HCT116 (cell line): ENCODE data around the gene KIF26B. TPM values are rescaled to one million over a fixed set of nuclear protein-coding genes. Genes with fewer than 3 reads are reported as not detected.

Experiments
- ATAC-seq: fragments of 200-7000 bp; cut with Tn5 transposase; 2 replicates; pipeline ENCODE4 v1.9.1; 2020; ENCODE audit warnings: mild to moderate bottlenecking, moderate library complexity
- BruUV-seq: library from RNA; stranded (reverse); fragments of 400-500 nt; replicated peaks from 2 replicates; lab custom pipeline; 2021; lab: Mats Ljungman, UMichigan
- CTCF ChIA-PET: fragments of 300-600 bp; sonication (Branson Sonifier 250); formaldehyde crosslinking; loops from one replicate; lab custom pipeline; 2021; ENCODE audit warnings: antibody characterized with exemption; lab: Charles Lee
- POLR2A ChIA-PET: fragments of 300-600, 350-600 bp; sonication (Branson Sonifier 250); formaldehyde crosslinking; loops from one replicate; lab custom pipeline; 2021; ENCODE audit warnings: antibody characterized with exemption; lab: Charles Lee
- RAD21 ChIA-PET, 2 experiments: fragments of 300-600 bp; sonication (Branson Sonifier 250); formaldehyde crosslinking; loops; one replicate each; lab custom pipeline; 2023; ENCODE audit warnings: low total read pairs in 2 of 2; ENCODE audit not compliant: uncharacterized antibody in 2 of 2, unreplicated experiment in 2 of 2, low non-redundant PET in 1 of 2; lab: Charles Lee
- DNase-seq: peaks from one replicate; pipeline ENCODE4 v3.0.0-alpha.2; 2010; ENCODE audit warnings: low read depth, low spot score
- H2AFZ ChIP-seq: fragments of 200-600 bp; shearing (Covaris generic), sonication (generic); 2 replicates; pipeline ENCODE4 v1.6.1; 2017; ENCODE audit warnings: low read depth, mixed run types, mixed read lengths, antibody characterized with exemption, low read length; ENCODE audit not compliant: poor library complexity, severe bottlenecking
- H3K27ac ChIP-seq: 2 replicates; pipeline ENCODE4 v1.5.1; 2012; ENCODE audit warnings: low read depth, low read length
- H3K27me3 ChIP-seq: fragments of 200-600 bp; sonication (generic); 2 replicates; pipeline ENCODE4 v1.6.1; 2016; ENCODE audit warnings: mixed run types, low read length, mixed read lengths; ENCODE audit not compliant: insufficient read depth
- H3K36me3 ChIP-seq, 2 experiments: fragments of 200-500 bp in 1 of 2; fragments of 200-600 bp in 1 of 2; sonication (Bioruptor generic) in 1 of 2; sonication (generic) in 1 of 2; 2 replicates each; pipeline versions ENCODE4 v1.5.1 to v1.6.1; 2014 to 2016; ENCODE audit warnings: low read length in 2 of 2, inconsistent platforms in 1 of 2, mixed read lengths in 1 of 2, mixed run types in 1 of 2; ENCODE audit not compliant: insufficient read depth in 2 of 2, control insufficient read depth in 1 of 2
- H3K4me1 ChIP-seq, 2 experiments: fragments of 200-600 bp in 1 of 2; sonication (generic) in 1 of 2; 2 replicates each; pipeline versions ENCODE4 v1.5.1 to v1.6.1; 2012 to 2017; ENCODE audit warnings: low read length in 2 of 2, inconsistent platforms in 1 of 2, mild to moderate bottlenecking in 1 of 2, mixed read lengths in 1 of 2, mixed run types in 1 of 2, moderate library complexity in 1 of 2; ENCODE audit not compliant: insufficient read depth in 2 of 2, control insufficient read depth in 1 of 2
- H3K4me2 ChIP-seq: fragments of 200-600 bp; sonication (generic); 2 replicates; pipeline ENCODE4 v1.6.1; 2017; ENCODE audit warnings: mixed run types, low read length, mixed read lengths
- H3K4me3 ChIP-seq, 2 experiments: fragments of 200-600 bp in 1 of 2; sonication (generic) in 1 of 2; replicated peaks in 1 of 2; 2 replicates each; pipeline ENCODE4 v1.5.1; 2011 to 2016; ENCODE audit warnings: low read length in 2 of 2, control low read depth in 1 of 2, low read depth in 1 of 2, mild to moderate bottlenecking in 1 of 2, mixed read lengths in 1 of 2, mixed run types in 1 of 2
- H3K79me2 ChIP-seq: fragments of 200-600 bp; sonication (generic); 2 replicates; pipeline ENCODE4 v1.6.1; 2017; ENCODE audit warnings: mild to moderate bottlenecking, mixed run types, low read length, moderate library complexity, mixed read lengths; ENCODE audit not compliant: insufficient read depth
- H3K9ac ChIP-seq: fragments of 200-600 bp; sonication (generic); 2 replicates; pipeline ENCODE4 v1.6.1; 2016; ENCODE audit warnings: low read length, mixed read lengths
- H3K9me2 ChIP-seq: fragments of 200-600 bp; sonication (generic), shearing (Covaris generic); 2 replicates; pipeline ENCODE4 v1.6.1; 2017; ENCODE audit warnings: mixed run types, mild to moderate bottlenecking, moderate library complexity; ENCODE audit not compliant: insufficient read depth
- H3K9me3 ChIP-seq, 2 experiments: fragments of 200-500 bp in 1 of 2; fragments of 200-600 bp in 1 of 2; sonication (Bioruptor generic) in 1 of 2; sonication (generic) in 1 of 2; 2 replicates each; pipeline ENCODE4 v1.6.1; 2014 to 2017; ENCODE audit warnings: low read length in 2 of 2, mixed read lengths in 2 of 2, inconsistent platforms in 1 of 2, low read depth in 1 of 2, mild to moderate bottlenecking in 1 of 2, mixed run types in 1 of 2, moderate library complexity in 1 of 2; ENCODE audit not compliant: control insufficient read depth in 1 of 2, insufficient read depth in 1 of 2
- H4K20me1 ChIP-seq: fragments of 200-600 bp; sonication (generic), shearing (Covaris generic); 2 replicates; pipeline ENCODE4 v1.6.1; 2017; ENCODE audit warnings: mixed run types, mild to moderate bottlenecking, moderate library complexity; ENCODE audit not compliant: insufficient read depth
- CBX3 ChIP-seq: IDR thresholded peaks from 2 replicates; pipeline ENCODE4 v1.6.1; 2012; ENCODE audit warnings: low read depth
- CEBPB ChIP-seq: IDR thresholded peaks from 2 replicates; pipeline ENCODE4 v1.6.1; 2012; ENCODE audit warnings: low read depth
- SIN3A ChIP-seq: IDR thresholded peaks from 2 replicates; pipeline ENCODE4 v1.6.1; 2012; ENCODE audit warnings: low read depth
- intact Hi-C: fragments of 100-400 bp; cut with micrococcal nuclease; formaldehyde crosslinking; loops from 2 replicates; pipeline ENCODE4 v1.10.0; 2022
- total RNA-seq: library from RNA; stranded (reverse); gene quantifications from one replicate; pipeline ENCODE4 v1.2.1, GENCODE V29; 2021; ENCODE audit not compliant: unreplicated experiment

Gene KIF26B
- total RNA-seq, 1 experiment from 2014 or later = 0.49 TPM

DNA sequence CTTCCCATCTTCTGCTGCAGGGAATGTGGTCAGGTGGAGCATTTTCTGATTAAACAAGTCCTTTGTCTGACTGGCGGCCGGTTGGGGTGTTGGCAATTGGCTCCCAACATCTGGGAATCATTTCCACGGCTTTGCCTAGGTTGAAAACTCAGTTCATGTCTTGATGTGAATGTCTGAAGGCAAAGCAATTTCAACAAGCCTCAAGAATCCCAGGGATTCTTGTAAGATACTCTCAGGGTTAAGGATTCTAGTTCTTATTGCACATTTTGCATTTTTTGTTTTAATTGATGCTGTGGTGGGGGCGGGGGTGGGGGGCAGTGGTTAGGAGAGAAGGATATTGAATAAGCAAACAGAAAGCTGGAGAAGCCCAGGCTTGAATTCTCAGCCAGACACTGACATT is 273.9 kb downstream of the KIF26B start:
- H3K4me3 ChIP-seq = no peak overlapping the region
- intact Hi-C loops = no loop called here

DNA sequence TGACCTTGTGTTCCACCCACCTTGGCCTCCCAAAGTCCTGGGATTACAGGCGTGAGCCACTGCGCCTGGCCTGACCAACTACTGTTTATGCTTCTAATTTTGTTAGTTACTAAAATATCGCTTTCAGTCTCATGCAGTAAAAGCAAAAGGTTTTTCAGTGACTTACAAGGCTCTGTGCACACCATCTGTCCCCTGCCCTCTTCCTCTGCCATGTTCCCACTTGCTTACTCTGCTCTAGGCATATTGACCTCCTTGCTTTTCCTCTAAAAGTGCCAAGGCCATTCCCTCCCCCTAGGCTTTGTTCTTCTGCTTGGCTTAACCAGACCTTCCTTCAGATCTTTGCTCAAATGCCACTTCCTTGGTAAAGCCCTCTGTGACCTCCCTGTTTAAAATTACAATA is 276.9 kb downstream of the KIF26B start:
- no peak overlapping the region for H3K4me3 ChIP-seq
- no peaks in the 10 kb centered on the region for H4K20me1 ChIP-seq
- no peaks in the 10 kb centered on the region for H3K4me1 ChIP-seq
- no TSS peak for BruUV-seq
- H3K9me3 ChIP-seq = no peaks in the 10 kb centered on the region
- no peak overlapping the region for H3K9ac ChIP-seq
- ATAC-seq (no peak), DNase-seq (no peak)
- no peaks in the 10 kb centered on the region for H3K36me3 ChIP-seq
- POLR2A ChIA-PET = no interaction called here
- CTCF ChIA-PET = no interaction called here
- H3K27ac ChIP-seq = no peak overlapping the region
- no peaks in the 10 kb centered on the region for H3K9me2 ChIP-seq
- RAD21 ChIA-PET = no interaction called here
- 0 out of 2 replicates have a peak, but pooled peaks cover 7% of the 10 kb centered on the region for H3K27me3 ChIP-seq
- no peak for TF ChIP-seq SIN3A
- no peak overlapping the region for H2AFZ ChIP-seq
- intact Hi-C loops = no loop called here
- no peak overlapping the region for H3K4me2 ChIP-seq
- no peaks in the 10 kb centered on the region for H3K79me2 ChIP-seq

More for the DNA sequence above, 273.9 kb downstream of the KIF26B start:
- DNase-seq (no peak), ATAC-seq (no peak)
- RAD21 ChIA-PET = no interaction called here
- Histone ChIP-seq H3K4me1 (no peaks in the 10 kb centered on the region), H3K4me2 (no peak overlapping the region), H3K36me3 (no peaks in the 10 kb centered on the region), H3K9me2 (no peaks in the 10 kb centered on the region), H3K9ac (no peak overlapping the region), H3K27ac (no peak overlapping the region), H2AFZ (no peak overlapping the region), H4K20me1 (no peaks in the 10 kb centered on the region), H3K9me3 (no peaks in the 10 kb centered on the region), H3K79me2 (no peaks in the 10 kb centered on the region), H3K27me3 (peaks cover 7% of the 10 kb centered on the region; the same call in 1 of the 2 replicates)
- POLR2A ChIA-PET = no interaction called here
- BruUV-seq = no TSS peak
- CTCF ChIA-PET = no interaction called here
- TF ChIP-seq CEBPB = no peak
- TF ChIP-seq CBX3 = no peak
